Epidermal melanocyte (primary cell): ENCODE data around the gene NEO1.

ENCODE experiments used
- DNase-seq: peaks from one replicate; pipeline ENCODE4 v3.0.0; 2011; ENCODE audit warnings: low spot score; ENCODE audit not compliant: insufficient read length

The NEO1 gene, protein sequence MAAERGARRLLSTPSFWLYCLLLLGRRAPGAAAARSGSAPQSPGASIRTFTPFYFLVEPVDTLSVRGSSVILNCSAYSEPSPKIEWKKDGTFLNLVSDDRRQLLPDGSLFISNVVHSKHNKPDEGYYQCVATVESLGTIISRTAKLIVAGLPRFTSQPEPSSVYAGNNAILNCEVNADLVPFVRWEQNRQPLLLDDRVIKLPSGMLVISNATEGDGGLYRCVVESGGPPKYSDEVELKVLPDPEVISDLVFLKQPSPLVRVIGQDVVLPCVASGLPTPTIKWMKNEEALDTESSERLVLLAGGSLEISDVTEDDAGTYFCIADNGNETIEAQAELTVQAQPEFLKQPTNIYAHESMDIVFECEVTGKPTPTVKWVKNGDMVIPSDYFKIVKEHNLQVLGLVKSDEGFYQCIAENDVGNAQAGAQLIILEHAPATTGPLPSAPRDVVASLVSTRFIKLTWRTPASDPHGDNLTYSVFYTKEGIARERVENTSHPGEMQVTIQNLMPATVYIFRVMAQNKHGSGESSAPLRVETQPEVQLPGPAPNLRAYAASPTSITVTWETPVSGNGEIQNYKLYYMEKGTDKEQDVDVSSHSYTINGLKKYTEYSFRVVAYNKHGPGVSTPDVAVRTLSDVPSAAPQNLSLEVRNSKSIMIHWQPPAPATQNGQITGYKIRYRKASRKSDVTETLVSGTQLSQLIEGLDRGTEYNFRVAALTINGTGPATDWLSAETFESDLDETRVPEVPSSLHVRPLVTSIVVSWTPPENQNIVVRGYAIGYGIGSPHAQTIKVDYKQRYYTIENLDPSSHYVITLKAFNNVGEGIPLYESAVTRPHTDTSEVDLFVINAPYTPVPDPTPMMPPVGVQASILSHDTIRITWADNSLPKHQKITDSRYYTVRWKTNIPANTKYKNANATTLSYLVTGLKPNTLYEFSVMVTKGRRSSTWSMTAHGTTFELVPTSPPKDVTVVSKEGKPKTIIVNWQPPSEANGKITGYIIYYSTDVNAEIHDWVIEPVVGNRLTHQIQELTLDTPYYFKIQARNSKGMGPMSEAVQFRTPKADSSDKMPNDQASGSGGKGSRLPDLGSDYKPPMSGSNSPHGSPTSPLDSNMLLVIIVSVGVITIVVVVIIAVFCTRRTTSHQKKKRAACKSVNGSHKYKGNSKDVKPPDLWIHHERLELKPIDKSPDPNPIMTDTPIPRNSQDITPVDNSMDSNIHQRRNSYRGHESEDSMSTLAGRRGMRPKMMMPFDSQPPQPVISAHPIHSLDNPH (N-terminal part only)

DNA sequence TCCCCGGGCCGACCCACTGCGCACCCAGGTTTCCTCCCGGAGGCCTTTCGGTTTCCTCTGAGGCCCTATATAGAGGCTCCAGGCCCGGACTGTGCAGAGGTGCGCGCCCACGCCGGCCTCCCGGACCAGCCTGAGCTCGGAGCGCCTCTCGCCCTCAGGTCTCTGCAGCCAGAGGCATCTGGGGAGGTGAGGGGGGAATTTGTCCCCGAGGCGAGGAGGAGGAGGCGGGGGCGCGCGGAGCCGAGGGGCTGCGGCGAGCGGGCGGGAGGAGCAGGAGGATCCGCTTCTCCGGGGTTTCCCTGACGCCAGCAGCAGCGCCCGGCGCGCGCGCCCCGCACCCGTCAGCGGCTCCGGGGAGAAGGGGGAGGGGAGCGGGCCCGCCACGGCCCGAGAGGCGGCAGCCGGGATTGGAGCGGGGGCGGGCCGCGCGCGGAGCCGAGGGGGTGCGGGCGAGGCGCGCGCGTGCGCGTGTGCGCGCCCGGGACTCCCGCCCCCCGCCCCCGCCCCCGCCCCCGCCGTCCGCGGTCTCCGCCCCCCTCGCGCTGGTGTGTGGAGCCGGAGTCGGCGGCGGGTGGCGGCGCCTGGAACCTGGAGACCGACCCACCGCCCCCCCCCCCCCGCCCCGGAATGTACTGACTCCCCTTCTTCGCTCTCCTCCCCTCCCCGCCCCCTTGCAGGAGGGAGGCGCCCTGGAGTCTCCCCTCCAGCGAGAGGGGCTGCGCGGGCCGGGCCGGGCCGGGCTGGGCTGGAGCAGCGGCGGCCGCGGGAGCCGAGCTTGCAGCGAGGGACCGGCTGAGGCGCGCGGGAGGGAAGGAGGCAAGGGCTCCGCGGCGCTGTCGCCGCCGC, at the start of gene NEO1:
Gene NEO1 (plus strand): TSS at position 657 of the 846 bp plus-strand sequence. CDS start 213 bp downstream, outside the sequence.
- DNase-seq, result peak; percentile 50

DNA sequence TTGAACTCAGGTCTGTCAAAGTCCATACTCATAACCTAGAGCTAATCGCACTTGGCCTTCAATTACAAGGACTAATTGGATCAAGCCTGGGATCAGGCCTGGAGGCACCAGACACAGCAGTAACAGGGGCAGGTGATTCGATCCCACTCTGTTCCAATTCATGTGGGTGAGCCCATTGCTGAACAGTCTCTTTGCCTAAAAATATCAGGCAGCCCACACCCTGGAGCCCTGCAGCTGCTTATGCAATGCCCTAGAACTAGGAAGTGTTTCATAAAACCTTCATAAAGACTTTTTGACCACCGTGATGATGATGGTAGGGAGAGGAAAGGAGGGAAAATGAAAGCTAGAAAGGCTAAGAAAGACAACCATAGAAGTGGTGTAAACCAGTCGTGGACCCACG, 47.8 kb upstream of the NEO1 start:
- no peak for DNase-seq

DNA sequence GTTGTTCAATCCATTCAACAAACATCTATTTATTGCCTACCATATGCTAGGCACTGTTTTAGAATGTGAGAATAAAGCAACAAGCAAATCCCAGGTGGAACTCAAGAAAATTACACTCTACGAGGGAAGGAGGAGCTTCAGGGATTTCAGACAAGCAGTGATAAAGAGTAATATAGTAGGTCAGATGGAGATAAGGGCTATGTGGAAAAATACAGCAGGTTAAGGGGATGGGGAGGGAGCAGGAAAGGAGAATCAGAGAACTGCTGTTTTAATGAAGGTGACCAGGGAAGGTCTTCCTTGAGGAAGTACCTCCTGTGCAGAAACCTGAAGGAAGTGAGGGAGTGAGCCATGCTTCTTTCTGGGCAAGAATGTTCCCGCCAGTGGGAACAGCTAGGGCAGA, 47.2 kb upstream of the NEO1 start:
- DNase-seq, result no peak

DNA sequence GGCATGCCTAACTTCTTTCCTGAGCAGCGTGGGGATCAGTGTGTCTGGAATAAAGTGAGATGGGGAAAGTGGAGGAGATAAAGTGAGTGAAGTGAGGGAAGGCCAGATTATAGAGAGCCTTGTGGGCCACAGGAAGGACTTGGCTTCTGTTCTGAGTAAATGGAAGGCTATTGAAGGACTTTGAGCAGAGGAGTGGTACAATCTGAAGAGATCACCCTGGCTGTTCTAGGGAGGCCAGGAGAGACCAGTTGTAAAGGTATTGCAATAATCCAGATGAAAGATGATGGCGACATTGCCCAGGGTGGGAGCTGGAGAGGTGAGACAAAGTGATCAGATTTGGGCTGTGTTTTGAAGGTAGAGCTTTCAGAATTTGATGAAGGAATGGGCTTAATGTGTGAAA, 46.8 kb upstream of the NEO1 start:
- DNase-seq, result no peak

DNA sequence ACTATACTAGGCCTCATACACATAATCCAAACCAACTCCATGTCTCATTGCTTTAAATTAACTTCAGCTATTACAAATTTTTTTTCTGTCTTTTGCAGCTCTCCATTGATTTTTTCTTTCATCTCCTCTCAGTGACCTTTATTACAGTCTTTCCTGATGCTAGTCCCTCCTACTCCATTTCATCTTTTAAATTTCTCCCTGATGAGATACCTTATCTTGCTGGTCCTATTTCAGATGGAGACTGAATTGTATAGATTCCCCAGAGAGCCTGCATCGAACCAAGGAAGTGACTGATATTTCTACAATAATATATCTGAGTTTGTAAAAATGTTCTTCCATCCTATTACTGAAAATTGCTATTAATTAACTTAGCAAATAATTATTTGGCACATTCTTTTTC, 45.7 kb upstream of the NEO1 start:
- no peak for DNase-seq

DNA sequence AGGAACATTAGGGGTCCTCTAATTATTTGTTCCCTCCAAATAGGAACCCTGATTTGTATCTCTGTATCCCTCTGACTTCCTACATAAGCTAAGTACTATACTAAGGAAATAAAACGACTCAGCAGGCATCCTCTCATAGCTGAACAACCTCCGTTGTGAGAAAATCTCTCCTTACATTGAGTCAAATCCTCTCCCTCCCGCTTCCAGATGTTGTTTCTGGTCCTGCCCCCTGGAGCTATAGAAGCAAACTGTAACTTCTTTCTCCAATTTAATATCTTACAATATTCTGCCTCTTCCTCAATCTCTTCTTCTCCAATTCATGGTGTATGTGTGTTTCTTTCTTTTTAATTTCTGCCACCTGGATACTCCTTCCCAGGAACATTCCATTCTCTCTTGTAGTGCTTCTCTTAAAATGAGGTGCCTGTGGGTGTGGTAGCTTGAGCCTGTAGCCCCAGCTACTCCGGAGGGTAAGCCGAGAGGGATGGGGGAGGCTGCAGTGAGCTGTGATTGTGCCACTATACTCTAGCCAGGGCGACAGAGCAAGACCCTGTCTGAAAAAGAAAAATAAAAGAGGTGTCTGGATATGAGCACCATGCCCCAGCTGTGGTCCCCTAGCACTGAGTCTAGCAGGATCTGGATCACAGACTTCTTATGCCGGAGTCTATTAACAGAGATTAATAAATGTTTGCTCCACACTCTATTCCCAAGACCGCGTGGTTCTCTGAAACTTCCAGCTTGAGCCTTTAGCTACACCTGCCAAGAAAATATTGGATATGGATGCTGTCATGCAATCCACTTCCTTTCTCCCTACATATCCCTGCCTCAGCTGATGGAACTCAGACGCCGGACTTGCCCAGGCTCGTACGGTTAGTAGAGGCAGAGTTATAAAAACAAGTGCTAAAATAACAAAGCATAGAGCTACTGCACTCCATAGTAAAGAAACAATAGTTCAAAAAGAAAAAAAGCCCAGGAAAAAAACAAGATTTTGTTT, 42.9 kb upstream of the NEO1 start:
- DNase-seq, result no peak

DNA sequence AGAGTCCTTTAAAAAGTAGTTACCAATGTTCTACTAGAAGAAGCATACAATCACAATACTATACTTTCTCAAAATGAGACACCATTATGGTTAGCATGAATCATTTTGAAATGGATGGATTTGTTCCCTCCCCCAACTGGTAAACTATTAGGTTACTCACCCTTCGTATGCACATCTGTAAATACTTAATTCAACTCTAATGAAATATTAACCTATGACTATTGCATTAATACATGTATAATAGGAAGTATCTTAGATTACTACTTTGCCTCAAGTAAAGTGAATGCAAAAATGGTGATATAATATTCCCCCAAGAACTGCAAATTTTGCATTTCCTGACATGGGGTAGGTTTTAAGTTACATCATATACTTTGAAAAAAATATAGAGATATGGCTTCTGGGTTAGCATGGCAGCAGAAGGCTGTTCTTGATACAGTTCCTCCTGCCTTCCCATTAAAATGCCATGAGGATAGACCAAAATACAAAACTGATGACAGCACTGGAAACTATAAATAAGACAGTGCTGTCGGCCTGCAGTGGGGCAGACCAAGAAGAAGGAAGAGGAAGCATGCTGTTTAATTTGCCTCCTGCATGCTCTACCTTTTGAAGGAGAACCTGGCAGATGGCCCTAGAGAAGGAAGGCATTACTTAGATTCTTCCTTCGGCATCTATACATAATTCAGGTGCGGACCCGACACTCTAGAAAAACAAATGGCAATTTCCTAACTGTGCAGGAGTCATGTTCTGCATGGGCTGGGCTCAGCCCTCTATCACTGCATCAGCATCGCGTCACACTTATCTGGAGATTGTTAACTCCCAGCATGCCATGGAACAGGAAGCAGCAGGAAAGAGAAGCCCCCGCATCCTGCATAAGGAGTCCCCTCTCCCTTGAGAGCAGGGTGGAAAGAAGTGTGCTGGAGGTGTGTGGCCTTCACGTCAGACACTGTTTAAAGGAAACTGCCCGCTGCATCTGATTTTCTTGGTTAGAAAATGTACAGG, 41.8 kb upstream of the NEO1 start:
- DNase-seq, result no peak

DNA sequence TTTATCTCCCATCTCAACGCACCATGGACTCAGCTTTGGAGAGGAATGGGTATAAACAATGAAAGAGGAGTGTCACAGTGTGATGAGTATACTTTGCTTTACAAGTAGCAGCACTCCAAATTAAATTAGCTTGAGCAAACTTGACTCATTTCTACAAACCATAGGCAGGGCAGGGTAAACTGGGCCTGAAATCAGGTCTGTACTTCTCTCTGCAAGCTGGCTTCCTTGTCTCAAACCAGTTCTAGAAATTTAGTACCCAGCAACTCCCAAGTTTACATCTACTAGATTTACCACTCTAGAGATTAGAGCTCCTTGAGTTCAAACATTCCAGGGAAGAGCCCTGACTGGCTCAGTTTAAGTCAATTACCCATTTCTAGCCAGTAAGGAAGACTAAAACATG, 37.4 kb upstream of the NEO1 start:
- DNase-seq, result no peak

DNA sequence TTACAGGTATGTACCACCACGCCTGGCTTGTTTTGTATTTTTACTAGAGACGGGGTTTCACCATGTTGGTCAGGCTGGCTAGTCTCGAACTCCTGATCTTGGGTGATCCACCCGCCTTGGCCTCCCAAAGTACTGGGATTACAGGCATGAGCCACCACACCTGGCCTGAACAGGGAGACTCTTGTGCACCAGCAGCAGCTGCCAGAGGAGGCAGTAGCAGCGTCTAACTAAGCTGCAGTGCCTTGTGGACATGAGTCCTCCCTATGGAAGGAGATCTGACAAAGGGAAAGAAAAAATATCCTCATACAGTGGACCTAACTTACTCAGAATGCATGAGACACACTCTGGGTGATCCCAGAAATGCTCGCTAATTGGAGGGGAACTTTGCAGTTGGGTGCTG, 36.8 kb upstream of the NEO1 start:
- no peak for DNase-seq

DNA sequence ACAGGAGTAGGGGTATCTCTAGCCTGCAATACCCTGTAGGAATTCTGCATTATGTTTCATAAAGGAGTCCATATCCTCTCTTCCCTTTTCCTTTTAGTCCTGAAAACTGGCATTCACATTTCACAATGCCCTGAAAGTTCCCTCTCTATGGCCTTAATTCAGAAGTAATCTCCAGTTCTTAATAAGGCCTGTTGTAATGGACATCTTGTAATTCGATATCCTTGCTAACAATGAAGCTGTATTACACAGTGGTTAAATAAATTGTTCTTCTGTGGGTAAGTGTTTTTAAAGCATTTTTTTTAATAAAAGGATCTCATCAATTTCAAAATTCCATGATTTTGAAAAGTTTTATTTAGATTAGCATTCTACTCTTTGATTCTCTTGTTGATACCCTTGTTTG, 34.3 kb upstream of the NEO1 start:
- no peak for DNase-seq

DNA sequence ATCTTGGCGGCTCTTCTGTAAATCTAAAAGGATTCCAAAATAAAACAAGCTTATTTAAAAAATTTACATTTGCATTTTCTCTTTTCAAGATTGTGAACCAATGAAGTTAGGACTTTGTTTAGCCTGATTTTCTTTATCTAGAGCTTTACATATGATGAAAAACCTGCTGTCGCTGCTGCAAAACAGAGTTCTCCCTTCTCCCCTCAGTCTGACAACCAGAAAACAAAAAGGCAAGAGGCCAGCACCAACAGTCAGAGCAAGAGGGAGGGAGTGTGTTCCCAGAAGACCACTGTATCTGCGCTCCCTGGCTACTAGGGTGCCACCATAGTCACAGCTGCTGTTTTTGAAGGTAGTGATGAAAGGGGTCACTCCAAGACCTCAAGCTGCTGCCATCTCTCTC, 33.1 kb upstream of the NEO1 start:
- DNase-seq, result no peak

DNA sequence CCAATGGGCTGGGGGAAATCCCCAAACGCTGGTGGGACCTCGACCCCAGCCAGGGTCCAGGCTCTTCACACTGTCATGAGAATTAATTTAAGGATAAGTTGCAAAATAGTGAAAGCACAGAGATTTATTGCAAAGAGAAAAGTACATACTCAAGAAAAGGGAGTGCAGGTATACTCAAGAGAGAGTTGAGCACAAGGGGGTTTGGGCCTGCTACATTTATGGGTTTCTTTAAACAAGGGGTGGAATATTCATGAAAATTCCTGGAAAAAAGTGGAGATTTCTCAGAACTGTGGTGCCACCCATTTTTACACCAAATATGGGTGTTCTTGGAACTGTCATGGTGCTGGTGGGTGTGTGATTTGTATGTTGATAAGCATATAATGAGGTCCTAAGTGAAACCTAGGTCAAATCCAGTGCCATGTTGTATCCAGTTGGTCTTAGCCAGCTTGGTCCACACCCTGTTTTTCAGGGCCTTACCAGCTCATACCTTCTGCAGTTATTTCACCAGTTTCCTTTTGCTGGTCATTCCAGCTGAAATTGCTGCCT, 32.6 kb upstream of the NEO1 start:
- DNase-seq, result no peak

DNA sequence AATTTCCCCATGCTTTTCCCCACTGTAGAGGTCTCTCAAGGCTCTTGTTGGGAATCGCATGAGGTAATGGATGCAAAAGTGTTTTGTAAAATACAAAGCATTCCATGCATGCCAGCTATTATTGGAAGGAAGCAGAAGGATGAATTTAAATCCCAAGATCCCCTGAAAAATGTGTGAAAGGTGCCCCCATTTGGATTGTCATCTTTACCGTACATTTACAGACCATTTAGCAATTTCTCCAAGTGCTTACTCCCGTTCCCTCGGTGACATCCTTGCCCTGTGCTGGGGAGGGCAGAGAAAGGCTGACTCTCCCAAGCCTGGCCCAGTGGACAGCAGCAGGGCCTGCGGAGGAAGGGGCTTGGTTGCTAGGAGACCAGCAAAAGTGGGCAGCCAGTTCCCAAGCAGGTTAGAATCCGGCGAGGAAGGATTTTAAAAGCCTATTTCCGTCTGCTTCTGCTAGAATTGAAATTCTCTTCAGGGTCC, 31.1 kb upstream of the NEO1 start:
- no peak for DNase-seq

DNA sequence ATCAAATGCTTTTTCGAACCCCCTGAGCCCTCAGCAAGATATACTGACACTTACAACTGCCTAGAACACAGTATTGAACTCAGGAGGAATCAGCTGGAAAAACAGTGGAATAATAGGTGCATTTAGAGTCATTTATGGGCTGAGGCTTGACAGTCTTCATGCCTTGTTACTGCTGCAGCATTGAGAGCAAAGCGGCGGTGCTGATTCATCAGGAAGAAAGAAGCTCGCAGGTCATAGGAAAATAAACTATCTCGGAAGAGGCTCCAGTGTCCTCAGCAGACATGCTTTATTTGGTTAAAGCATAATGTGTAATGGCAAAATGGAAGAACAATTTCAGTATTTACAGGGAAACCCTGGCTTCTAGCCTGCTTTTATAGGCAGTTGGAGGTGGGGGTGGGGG, 30.1 kb upstream of the NEO1 start:
- DNase-seq, result no peak

DNA sequence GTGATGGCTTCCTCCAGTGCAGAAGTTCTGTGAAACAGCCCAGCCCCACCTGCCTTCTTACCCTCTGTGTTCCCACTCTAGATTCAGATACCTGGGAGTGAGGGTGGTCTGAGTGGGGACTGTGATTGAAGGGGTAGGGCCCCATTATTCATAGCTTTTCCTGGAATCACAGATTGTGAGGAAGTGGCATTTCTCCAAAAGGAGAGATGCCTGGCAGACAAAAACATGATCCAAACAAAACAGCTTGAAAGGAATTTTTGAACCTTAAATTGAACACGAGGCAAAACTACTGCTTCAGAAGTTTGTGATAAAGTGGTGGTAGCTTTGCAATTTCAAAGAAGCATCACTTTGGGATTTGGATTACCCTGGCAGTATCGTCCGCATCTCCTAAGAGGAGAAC, 29.2 kb upstream of the NEO1 start:
- no peak for DNase-seq

DNA sequence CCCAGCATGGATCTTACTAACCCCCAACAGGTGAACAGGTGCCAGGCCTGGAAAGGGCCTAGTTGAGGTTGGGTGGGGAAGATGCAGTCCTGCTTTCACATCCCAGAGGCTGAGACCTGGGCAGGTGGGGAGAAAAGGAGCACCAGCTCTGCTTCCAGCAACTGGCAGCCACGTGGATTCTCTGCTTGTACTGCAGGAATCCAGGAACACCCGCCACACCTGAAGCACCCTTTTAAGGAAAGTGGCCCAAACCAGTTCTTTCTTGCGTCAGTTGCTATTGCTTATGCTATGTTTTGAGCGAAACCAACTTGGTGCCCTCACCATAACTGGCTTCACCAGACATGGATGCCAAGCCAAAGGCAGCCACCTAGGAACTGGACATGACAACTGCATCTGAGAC, 28.1 kb upstream of the NEO1 start:
- no peak for DNase-seq

DNA sequence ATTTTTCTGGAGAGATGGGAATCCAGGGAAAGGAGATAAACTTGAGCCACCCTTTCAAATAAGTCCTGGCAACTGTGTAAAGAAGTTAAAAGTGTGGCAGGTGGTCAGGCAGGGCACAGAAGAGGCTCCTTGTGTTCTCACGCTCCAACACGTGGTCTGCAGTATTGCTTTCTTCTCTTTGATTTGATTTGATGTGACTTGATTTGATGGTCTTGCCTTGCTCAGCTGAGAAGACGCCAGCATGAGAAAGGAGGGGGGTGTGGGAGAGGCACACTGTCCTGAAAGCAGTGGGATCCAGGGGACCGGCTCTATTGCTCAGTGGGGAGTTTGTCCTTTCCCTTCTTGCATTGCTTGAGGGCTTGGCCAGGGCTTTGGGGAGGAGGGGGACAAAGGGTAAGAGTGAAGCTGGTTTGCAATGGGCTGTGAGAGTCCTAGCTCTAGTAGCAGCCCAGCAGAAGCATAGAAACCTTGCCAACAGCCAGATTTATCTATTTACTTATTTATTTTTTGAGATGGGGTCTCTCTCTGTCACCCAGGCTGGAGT, 25.7 kb upstream of the NEO1 start:
- DNase-seq, result no peak

DNA sequence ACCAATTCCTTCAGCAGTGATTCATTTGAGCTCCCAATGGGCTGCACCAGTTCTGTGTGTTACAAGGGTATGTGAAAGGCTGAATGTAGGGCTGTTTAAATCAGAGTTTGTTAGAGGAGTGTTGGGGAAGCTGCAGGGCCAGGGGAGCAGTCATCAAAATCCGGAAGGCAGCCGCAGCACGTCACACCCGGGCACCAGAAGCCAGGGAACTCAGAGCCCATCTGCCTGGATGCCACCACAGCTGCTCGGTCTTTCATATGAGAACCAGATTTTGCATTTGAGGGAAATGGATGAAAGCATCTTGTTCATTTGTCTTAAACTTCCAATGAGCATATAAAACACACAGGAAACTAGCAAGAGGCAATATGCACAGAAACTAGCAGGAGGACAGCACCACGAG, 24.2 kb upstream of the NEO1 start:
- DNase-seq, result no peak
